ENCODE measurements around the gene C4orf46.

Gene C4orf46

DNA sequence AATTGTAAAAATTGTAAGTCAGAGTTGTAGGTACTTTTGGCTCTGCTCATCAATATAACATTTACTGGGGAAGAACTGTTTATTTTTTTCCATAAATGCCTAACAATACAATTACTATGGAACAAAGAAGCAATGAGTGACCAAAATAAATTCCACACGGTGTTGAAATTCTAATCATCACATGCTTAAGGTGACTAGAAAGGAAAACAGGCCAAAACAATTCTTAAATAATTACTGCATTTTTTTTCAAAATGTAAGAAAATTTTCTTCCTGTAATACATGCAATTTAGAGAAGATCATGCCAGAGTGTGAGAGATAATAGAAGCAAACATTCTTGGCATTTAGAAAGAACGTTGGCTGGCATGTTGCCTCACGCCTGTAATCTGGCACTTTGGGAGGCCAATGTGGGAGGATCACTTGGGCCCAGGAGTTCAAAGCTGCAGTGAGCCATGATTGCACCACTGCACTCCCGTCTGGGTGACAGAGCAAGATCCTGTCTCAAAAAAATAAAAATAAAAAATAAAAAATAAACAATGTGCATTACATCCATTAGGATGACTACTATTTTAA, 22.5 kb downstream of the C4orf46 start:
- DNase-seq, result no peak

- DNase-seq, result no peak
Measured at GRCh38 chr4:158644760-158645159, 26.9 kb downstream of the C4orf46 start.

GRCh38 chr4:158644356-158644755, 27.3 kb downstream of the C4orf46 start:
- DNase-seq, result no peak

DNA sequence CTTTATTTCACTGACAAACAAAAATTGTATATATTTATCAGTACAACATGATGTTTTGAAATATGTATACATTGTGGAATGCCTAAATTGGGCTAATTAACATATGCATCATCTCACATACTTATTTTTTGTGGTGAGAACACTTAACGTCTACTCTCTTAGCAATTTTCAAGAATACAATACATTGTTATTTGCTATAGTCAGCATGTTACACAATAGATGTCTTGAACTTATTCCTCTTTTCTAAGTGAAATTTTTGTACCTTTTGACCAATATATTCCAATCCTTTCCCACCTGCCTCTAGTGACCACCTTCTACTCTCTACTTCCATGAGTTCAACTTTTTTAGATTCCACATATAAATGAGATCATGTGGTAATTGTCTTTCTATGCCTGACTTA, 35.1 kb downstream of the C4orf46 start:
- no peak for DNase-seq

GRCh38 chr4:158630893-158631292, 40.8 kb downstream of the C4orf46 start:
- no peak for DNase-seq

DNA sequence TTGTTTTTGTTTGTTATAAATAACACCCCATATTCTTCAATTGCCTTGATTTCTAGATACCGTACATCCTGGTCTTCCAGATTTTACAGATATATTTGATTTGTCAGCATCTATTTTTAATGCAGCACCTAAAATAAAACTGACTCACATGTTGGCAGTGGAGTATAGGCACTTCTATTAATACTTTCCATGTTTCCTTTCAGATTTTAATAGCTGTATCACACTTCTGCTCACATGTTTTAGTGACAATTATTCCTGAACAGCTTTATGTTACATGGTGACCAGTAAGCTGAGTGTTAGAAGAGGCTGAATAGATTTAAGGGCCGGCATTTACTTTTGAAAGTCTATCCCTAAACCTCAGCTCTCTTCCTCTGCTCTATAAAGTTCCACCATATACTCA, 46.1 kb downstream of the C4orf46 start:
- DNase-seq, result no peak

GRCh38 chr4:158624889-158625478, 46.7 kb downstream of the C4orf46 start:
- DNase-seq, result no peak

GRCh38 chr4:158622251-158622650, 49.4 kb downstream of the C4orf46 start:
- DNase-seq, result no peak

DNA sequence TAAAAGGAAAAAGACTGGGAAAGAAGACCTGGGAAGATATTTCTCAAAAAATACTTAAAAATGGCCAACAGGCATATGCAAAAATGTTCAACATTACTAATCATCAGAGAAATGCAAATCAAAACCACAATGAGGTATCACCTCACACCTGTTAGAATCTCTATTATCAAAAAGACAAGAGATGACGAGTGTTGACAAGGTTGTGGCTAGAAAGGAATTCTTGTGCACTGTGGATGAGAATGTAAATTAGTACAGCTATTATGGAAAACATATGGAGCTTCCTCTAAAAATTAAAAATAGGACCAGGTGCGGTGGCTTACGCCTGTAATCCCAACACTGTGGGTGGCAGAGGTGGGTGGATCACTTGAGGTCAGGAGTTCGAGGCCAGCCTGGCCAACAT, 50.0 kb downstream of the C4orf46 start:
- DNase-seq, result no peak

DNA sequence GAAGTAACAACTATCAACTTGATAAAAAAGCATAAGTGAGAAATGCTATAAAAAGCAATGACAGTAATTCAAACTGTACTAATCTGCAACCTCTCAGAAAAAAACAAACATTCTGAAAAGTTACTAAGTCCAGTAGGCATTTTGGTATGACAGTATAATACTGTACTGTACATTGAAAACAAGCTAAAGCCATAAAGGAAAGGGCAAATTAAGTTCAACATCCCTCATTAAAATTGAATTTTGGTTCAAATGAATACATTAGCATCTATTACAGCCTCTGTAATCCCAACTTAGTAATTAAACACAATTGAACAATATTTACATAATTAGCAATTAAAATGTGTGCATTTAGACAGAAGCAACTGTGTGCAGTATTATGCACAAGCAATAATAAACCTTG, 53.7 kb downstream of the C4orf46 start:
- DNase-seq, result no peak
